HepG2 (cell line): ENCODE measurements around the gene ENDOU. TPM values are rescaled to one million over a fixed set of nuclear protein-coding genes. Genes with fewer than 3 reads are reported as not detected.

ENCODE experiments used
- ATAC-seq: fragments of 200-7000 bp; cut with Tn5 transposase; 3 replicates; pipeline ENCODE4 v1.9.1; 2020; ENCODE audit warnings: mild to moderate bottlenecking, moderate library complexity
- BruUV-seq: library from RNA; stranded (reverse); fragments of 400-500 nt; replicated peaks from 2 replicates; lab custom pipeline; 2021; lab: Mats Ljungman, UMichigan
- CTCF ChIA-PET: fragments of 300-600 bp; formaldehyde crosslinking; extraction: SDS; loops from one replicate; lab custom pipeline; 2021; ENCODE audit warnings: low total read pairs, inconsistent platforms, low intra/inter-chr PET ratio; lab: Yijun Ruan, JAX
- POLR2A ChIA-PET: fragments of 350-600 bp; sonication (Branson Sonifier 250); formaldehyde crosslinking; loops from one replicate; lab custom pipeline; 2020; ENCODE audit warnings: antibody characterized with exemption, inconsistent platforms; lab: Yijun Ruan, JAX
- DNase-seq: peaks from one replicate; pipeline ENCODE4 v3.0.0-alpha.2; 2015; ENCODE audit warnings: low spot score
- FAIRE-seq: peaks from 3 replicates; lab custom pipeline; 2011; peaks lifted over from hg19 to GRCh38; lab: Jason Lieb, UNC
- H2AFZ ChIP-seq: one replicate; pipeline ENCODE4 v1.6.1; 2011; ENCODE audit warnings: low read length, inconsistent platforms
- H3K27ac ChIP-seq: fragments of 300-600 bp; 3 replicates; pipeline ENCODE4 v1.8.0; 2011; ENCODE audit warnings: mixed run types, mild to moderate bottlenecking, mixed read lengths, low read length, inconsistent platforms; ENCODE audit not compliant: insufficient read depth; ENCODE audit errors: extremely low read length
- H3K27me3 ChIP-seq, 2 experiments: fragments of 200-600 bp in 1 of 2; 2 replicates in 1 of 2; 3 replicates in 1 of 2; pipeline versions ENCODE4 v1.6.0 to v1.8.0; 2011; ENCODE audit warnings: low read length in 2 of 2, mild to moderate bottlenecking in 2 of 2, moderate library complexity in 2 of 2, inconsistent platforms in 1 of 2; ENCODE audit not compliant: insufficient read depth in 2 of 2, control insufficient read depth in 1 of 2
- H3K36me3 ChIP-seq, 2 experiments: fragments of 200-600 bp in 1 of 2; replicated peaks in 1 of 2; 2 replicates in 1 of 2; 3 replicates in 1 of 2; pipeline versions ENCODE4 v1.5.1 to v1.8.0; 2011; ENCODE audit warnings: low read length in 2 of 2, inconsistent platforms in 1 of 2; ENCODE audit not compliant: insufficient read depth in 2 of 2, control insufficient read depth in 1 of 2
- H3K4me1 ChIP-seq: 2 replicates; pipeline ENCODE4 v1.5.1; 2012; ENCODE audit warnings: low read length, inconsistent platforms; ENCODE audit not compliant: insufficient read depth
- H3K4me2 ChIP-seq: 2 replicates; pipeline ENCODE4 v1.6.0; 2011; ENCODE audit warnings: low read depth, low read length, inconsistent platforms
- H3K4me3 ChIP-seq, 3 experiments: fragments of 200-600 bp in 1 of 3; sonication (generic), shearing (Covaris generic) in 1 of 3; replicated peaks in 1 of 3; 2 replicates each; pipeline ENCODE4 v1.5.1; 2011 to 2016; ENCODE audit warnings: low read length in 3 of 3, inconsistent platforms in 2 of 3, low read depth in 2 of 3, mild to moderate bottlenecking in 2 of 3, control low read depth in 1 of 3, mixed read lengths in 1 of 3; ENCODE audit not compliant: insufficient read depth in 1 of 3
- H3K79me2 ChIP-seq: one replicate; pipeline ENCODE4 v1.6.1; 2011; ENCODE audit warnings: low read length, inconsistent platforms; ENCODE audit not compliant: insufficient read depth
- H3K9ac ChIP-seq: 2 replicates; pipeline ENCODE4 v1.6.0; 2011; ENCODE audit warnings: mild to moderate bottlenecking, low read depth, low read length, inconsistent platforms; ENCODE audit not compliant: insufficient read depth
- H3K9me3 ChIP-seq: 2 replicates; pipeline ENCODE4 v1.5.1; 2012; ENCODE audit warnings: mild to moderate bottlenecking, low read length
- H4K20me1 ChIP-seq: 2 replicates; pipeline ENCODE4 v1.6.0; 2011; ENCODE audit warnings: inconsistent platforms, mild to moderate bottlenecking, low read length, moderate library complexity; ENCODE audit not compliant: insufficient read depth
- ATF7-NPFF ChIP-seq: sonication (generic); formaldehyde crosslinking; IDR thresholded peaks from 2 replicates; pipeline ENCODE4 v1.8.1; 2023; ENCODE audit warnings: mild to moderate bottlenecking, low read depth, missing genetic modification reagents, moderate library complexity
- CENPT ChIP-seq: sonication (generic); formaldehyde crosslinking; IDR thresholded peaks from 2 replicates; pipeline ENCODE4 v1.8.0; 2022; ENCODE audit warnings: low read depth, mild to moderate bottlenecking, moderate library complexity, missing genetic modification reagents
- FOXO1 ChIP-seq: sonication (generic); formaldehyde crosslinking; IDR thresholded peaks from 2 replicates; pipeline ENCODE4 v1.4.0; 2020; ENCODE audit warnings: missing genetic modification reagents
- IKZF4 ChIP-seq: sonication (generic); formaldehyde crosslinking; IDR thresholded peaks from 2 replicates; pipeline ENCODE4 v1.5.1; 2020; ENCODE audit warnings: borderline replicate concordance, mild to moderate bottlenecking, low read depth, missing genetic modification reagents; ENCODE audit errors: not compliant biosample characterization
- ZNF207 ChIP-seq: fragments of 450-650 bp; IDR thresholded peaks from 2 replicates; pipeline ENCODE4 v1.6.1; 2016; ENCODE audit warnings: antibody characterized with exemption, borderline replicate concordance
- ZNF547 ChIP-seq: sonication (generic); formaldehyde crosslinking; IDR thresholded peaks from 2 replicates; pipeline ENCODE4 v1.5.1; 2020; ENCODE audit warnings: mild to moderate bottlenecking, missing genetic modification reagents
- ZNF564 ChIP-seq: sonication (generic); formaldehyde crosslinking; IDR thresholded peaks from 2 replicates; pipeline ENCODE4 v1.8.1; 2023; ENCODE audit warnings: mild to moderate bottlenecking, missing genetic modification reagents
- WGBS: methylation state at CpG from one replicate; pipeline ENCODE4 v1.1.6; 2017; ENCODE audit warnings: low lambda C conversion rate; 5-methylcytosine and 5-hydroxymethylcytosine counted together
- in situ Hi-C: cut with HindIII; loops from 2 replicates; pipeline ENCODE4 v1.10.0; 2017; ENCODE audit warnings: low pct_unique_long_range_greater_than_20kb; ENCODE audit not compliant: extremely low pct_ligation_motif_present
- intact Hi-C: fragments of 100-400 bp; cut with micrococcal nuclease; formaldehyde crosslinking; loops from one replicate; pipeline ENCODE4 v1.10.0; 2022; ENCODE audit not compliant: unreplicated experiment
- polyA plus RNA-seq, 8 experiments: library from polyadenylated mRNA; depleted of rRNA in 3 of 8; stranded (reverse) in 7 of 8; unstranded in 1 of 8; fragments of >200 nt; fragmentation: Illumina TruSeq in 4 of 8; extraction: Trizol in 4 of 8; gene quantifications; 2 replicates each; pipeline versions ENCODE4 v1.2.1 to v1.2.3, GENCODE V29; 2011 to 2016; ENCODE audit warnings: low read depth in 4 of 8, missing spikeins in 1 of 8, mixed read lengths in 1 of 8; ENCODE audit not compliant: insufficient read depth in 1 of 8
- total RNA-seq, 5 experiments: library from RNA; depleted of rRNA; stranded (reverse); fragments of >200 nt; fragmentation: Illumina TruSeq; extraction: Trizol; gene quantifications; 2 replicates each; pipeline ENCODE4 v1.2.3, GENCODE V29; 2016; ENCODE audit warnings: low read depth in 1 of 5
- TF ChIP-seq, protein P1 (sequence below): sonication (generic); formaldehyde crosslinking; IDR thresholded peaks from 2 replicates; pipeline ENCODE4 v1.5.1; 2020; ENCODE audit warnings: mild to moderate bottlenecking, missing genetic modification reagents, moderate library complexity
- TF ChIP-seq, protein P2 (sequence below): sonication (generic); formaldehyde crosslinking; IDR thresholded peaks from 2 replicates; pipeline ENCODE4 v1.4.0; 2020; ENCODE audit warnings: missing genetic modification reagents, borderline replicate concordance

Gene ENDOU
- total and polyA plus RNA-seq, 2 of the 13 experiments (the other 11 are each of a cell fraction or from before 2014, with no cell fraction given), result not detected

DNA sequence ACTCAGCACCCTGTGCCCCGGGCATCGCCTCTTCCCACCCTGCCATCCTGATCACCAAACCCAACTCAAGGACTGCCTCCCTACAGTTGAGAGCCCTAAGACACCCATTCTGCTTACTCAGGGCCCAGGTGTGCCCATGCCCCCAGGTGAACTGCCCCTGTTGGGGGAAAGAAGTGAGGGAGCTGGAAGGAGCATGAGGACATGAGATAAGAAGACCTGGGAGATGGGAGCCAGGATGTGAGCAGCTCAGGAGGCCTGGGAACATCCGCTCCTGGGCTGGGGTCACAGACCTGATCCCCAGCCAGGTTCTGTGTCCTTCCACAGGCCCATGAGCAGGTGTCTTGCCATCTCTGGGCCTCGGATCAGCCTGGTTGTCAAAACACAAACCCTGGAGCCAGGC lies 26.8 kb upstream of the ENDOU start:
- Histone ChIP-seq H2AFZ (no peak overlapping the region), H3K4me2 (no peak overlapping the region)
- no TSS peak for BruUV-seq

More for the DNA sequence above, 26.8 kb upstream of the ENDOU start:
- in situ Hi-C loops, result no loop called here
- WGBS, result 49% methylated on average over 4 of the region's 4 CpGs
- Histone ChIP-seq H3K79me2 (no peaks in the 10 kb centered on the region), H3K36me3 (no peaks in the 10 kb centered on the region), H3K9me3 (no peaks in the 10 kb centered on the region), H4K20me1 (no peaks in the 10 kb centered on the region), H3K27me3 (peaks cover 13 to 48% of the 10 kb centered on the region in 2 experiments; a peak in 4 of 5 replicates), H3K4me1 (peaks cover 22% of the 10 kb centered on the region), H3K27ac (no peak overlapping the region), H3K9ac (no peak overlapping the region), H3K4me3 (no peak overlapping the region)
- ChIA-PET CTCF (no interaction called here), POLR2A (interaction anchor here (0.6 kb wide), 1 partner anchor 28 kb away, joined by 3 read pairs; no protein-coding TSS in a partner anchor)
- intact Hi-C loops, result no loop called here
- FAIRE-seq, result no peak
- no peak for TF ChIP-seq IKZF4 (CRISPR knock-in tag)
- TF ChIP-seq, protein P1, sequence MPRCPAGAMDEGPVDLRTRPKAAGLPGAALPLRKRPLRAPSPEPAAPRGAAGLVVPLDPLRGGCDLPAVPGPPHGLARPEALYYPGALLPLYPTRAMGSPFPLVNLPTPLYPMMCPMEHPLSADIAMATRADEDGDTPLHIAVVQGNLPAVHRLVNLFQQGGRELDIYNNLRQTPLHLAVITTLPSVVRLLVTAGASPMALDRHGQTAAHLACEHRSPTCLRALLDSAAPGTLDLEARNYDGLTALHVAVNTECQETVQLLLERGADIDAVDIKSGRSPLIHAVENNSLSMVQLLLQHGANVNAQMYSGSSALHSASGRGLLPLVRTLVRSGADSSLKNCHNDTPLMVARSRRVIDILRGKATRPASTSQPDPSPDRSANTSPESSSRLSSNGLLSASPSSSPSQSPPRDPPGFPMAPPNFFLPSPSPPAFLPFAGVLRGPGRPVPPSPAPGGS (CRISPR knock-in tag), result no peak
- TF ChIP-seq ZNF207, result no peak
- no peak for TF ChIP-seq ZNF564 (CRISPR knock-in tag)
- no peak for TF ChIP-seq CENPT (CRISPR knock-in tag)
- no peak for TF ChIP-seq ZNF547
- TF ChIP-seq, protein P2, sequence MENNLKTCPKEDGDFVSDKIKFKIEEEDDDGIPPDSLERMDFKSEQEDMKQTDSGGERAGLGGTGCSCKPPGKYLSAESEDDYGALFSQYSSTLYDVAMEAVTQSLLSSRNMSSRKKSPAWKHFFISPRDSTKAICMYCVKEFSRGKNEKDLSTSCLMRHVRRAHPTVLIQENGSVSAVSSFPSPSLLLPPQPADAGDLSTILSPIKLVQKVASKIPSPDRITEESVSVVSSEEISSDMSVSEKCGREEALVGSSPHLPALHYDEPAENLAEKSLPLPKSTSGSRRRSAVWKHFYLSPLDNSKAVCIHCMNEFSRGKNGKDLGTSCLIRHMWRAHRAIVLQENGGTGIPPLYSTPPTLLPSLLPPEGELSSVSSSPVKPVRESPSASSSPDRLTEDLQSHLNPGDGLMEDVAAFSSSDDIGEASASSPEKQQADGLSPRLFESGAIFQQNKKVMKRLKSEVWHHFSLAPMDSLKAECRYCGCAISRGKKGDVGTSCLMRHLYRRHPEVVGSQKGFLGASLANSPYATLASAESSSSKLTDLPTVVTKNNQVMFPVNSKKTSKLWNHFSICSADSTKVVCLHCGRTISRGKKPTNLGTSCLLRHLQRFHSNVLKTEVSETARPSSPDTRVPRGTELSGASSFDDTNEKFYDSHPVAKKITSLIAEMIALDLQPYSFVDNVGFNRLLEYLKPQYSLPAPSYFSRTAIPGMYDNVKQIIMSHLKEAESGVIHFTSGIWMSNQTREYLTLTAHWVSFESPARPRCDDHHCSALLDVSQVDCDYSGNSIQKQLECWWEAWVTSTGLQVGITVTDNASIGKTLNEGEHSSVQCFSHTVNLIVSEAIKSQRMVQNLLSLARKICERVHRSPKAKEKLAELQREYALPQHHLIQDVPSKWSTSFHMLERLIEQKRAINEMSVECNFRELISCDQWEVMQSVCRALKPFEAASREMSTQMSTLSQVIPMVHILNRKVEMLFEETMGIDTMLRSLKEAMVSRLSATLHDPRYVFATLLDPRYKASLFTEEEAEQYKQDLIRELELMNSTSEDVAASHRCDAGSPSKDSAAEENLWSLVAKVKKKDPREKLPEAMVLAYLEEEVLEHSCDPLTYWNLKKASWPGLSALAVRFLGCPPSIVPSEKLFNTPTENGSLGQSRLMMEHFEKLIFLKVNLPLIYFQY, result no peak
- TF ChIP-seq FOXO1, result no peak
- TF ChIP-seq ATF7-NPFF, result no peak
- no peak for ATAC-seq
- no peak for DNase-seq
